Endodermal cell (in vitro differentiated cells): ENCODE measurements around the gene GJC1. TPM values are rescaled to one million over a fixed set of nuclear protein-coding genes. Genes with fewer than 3 reads are reported as not detected.

Experiments used
- DNase-seq: peaks from one replicate; pipeline ENCODE4 v3.0.0-alpha.2; 2017
- H3K27ac ChIP-seq: 2 replicates; pipeline ENCODE4 v1.5.1; 2013; ENCODE audit warnings: mild to moderate bottlenecking, low read depth, low read length, moderate library complexity
- H3K27me3 ChIP-seq: 2 replicates; pipeline ENCODE4 v1.6.1; 2013; ENCODE audit warnings: mild to moderate bottlenecking, low read length, moderate library complexity; ENCODE audit not compliant: insufficient read depth, control insufficient read depth, poor library complexity, severe bottlenecking
- H3K36me3 ChIP-seq: 2 replicates; pipeline ENCODE4 v1.7.0; 2013; ENCODE audit warnings: mild to moderate bottlenecking, low read length, moderate library complexity; ENCODE audit not compliant: control insufficient read depth, insufficient read depth
- H3K4me1 ChIP-seq: one replicate; pipeline ENCODE4 v1.7.0; 2013; ENCODE audit warnings: low read length; ENCODE audit not compliant: control insufficient read depth, insufficient read depth
- H3K4me3 ChIP-seq: 2 replicates; pipeline ENCODE4 v1.5.1; 2013; ENCODE audit warnings: mild to moderate bottlenecking, low read length, moderate library complexity
- H3K9ac ChIP-seq: 2 replicates; pipeline ENCODE4 v1.6.1; 2013; ENCODE audit warnings: mild to moderate bottlenecking, low read length, moderate library complexity; ENCODE audit not compliant: poor library complexity, severe bottlenecking; ENCODE audit errors: extremely low read depth
- H3K9me3 ChIP-seq: 2 replicates; pipeline ENCODE4 v1.6.1; 2013; ENCODE audit warnings: mild to moderate bottlenecking, low read length, moderate library complexity; ENCODE audit not compliant: control insufficient read depth
- H3K27ac Mint-ChIP-seq: 2 replicates; pipeline ENCODE4 v1.8.0; 2020; ENCODE audit warnings: mixed read lengths
- H3K27me3 Mint-ChIP-seq: 2 replicates; pipeline ENCODE4 v1.8.0; 2021; ENCODE audit warnings: mild to moderate bottlenecking, mixed read lengths; ENCODE audit not compliant: insufficient read depth
- H3K36me3 Mint-ChIP-seq: 2 replicates; pipeline ENCODE4 v1.8.0; 2020; ENCODE audit warnings: low read depth, mixed read lengths
- H3K4me1 Mint-ChIP-seq: 2 replicates; pipeline ENCODE4 v1.8.0; 2020; ENCODE audit warnings: mixed read lengths
- H3K4me3 Mint-ChIP-seq: 2 replicates; pipeline ENCODE4 v1.8.0; 2020; ENCODE audit warnings: mild to moderate bottlenecking, moderate library complexity, mixed read lengths
- H3K9me3 Mint-ChIP-seq: 2 replicates; pipeline ENCODE4 v1.8.0; 2020; ENCODE audit warnings: mild to moderate bottlenecking, mixed read lengths
- CTCF ChIP-seq: fragments of 200-600 bp; sonication (generic); conservative IDR thresholded peaks from 2 replicates; pipeline ENCODE4 v1.5.0; 2021; ENCODE audit warnings: antibody characterized with exemption, mild to moderate bottlenecking
- WGBS, 2 experiments: methylation state at CpG; one replicate each; pipeline versions ENCODE4 v1.1.5 to v1.1.7; 2013; ENCODE audit warnings: missing lambda C conversion rate in 2 of 2, mixed read lengths in 1 of 2; ENCODE audit not compliant: insufficient coverage in 1 of 2, insufficient read length in 1 of 2; 5-methylcytosine and 5-hydroxymethylcytosine counted together
- total RNA-seq, 2 donors: library from RNA; stranded (reverse); fragmentation: NEBNext Ultra II Directional in 1 of 2; extraction: Animal tissue kit (Norgen Biotek cat#: 25700) in 1 of 2; gene quantifications; 2 replicates in 1 of 2; 3 replicates in 1 of 2; pipeline ENCODE4 v1.2.1, GENCODE V29; 2021

GJC1 gene
- total RNA-seq, 2 donors from 2014 or later: 81.9 to 108 TPM

DNA sequence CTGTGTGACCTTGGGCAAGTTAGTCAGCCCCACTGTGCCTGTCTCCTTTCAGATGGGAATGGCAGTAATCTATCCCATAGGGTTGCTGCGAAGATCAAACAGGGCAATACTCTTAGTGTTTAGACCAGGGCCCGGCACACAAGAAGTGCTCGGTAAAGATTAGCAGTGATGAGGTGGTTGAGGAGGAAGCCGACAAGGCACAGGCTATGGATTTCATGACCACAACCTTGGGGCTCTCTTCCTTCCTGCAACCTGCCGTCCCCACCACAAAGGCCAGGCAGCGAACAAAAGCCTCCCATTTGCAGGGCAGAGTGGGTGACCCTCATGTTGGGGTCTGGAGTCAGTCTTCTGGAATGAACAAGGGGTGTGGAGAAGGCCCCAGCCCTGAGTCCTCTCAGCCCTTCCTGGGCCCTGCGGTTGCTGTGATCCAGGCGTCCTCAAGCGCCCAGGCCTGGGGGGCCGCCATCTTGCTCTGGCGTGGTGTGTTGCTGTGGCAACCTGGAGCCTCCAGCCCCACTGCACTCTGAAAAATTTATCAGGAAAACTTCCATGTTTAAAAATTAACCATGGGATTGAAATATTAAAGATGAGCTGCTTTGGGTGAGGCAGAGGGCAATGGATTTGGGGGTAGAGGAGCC lies 61.5 kb downstream of the GJC1 start:
- Mint-ChIP-seq H3K4me3 (no peak overlapping the region), H3K9me3 (no peaks in the 10 kb centered on the region), H3K27me3 (peaks cover 19% of the 10 kb centered on the region), H3K36me3 (no peaks in the 10 kb centered on the region), H3K27ac (no peak overlapping the region), H3K4me1 (peaks cover 13% of the 10 kb centered on the region)
- Histone ChIP-seq H3K9ac (no peak overlapping the region), H3K27ac (no peak overlapping the region), H3K27me3 (no peaks in the 10 kb centered on the region), H3K9me3 (no peaks in the 10 kb centered on the region), H3K4me1 (peaks cover 18% of the 10 kb centered on the region), H3K36me3 (no peaks in the 10 kb centered on the region), H3K4me3 (no peak overlapping the region)
- DNase-seq: no peak
- WGBS, 2 experiments: 97 to 100% methylated on average over 4 to 11 of the region's 11 CpGs
- TF ChIP-seq CTCF: no peak

- H3K27me3 Mint-ChIP-seq: peaks cover 24% of the 10 kb centered on the region
- 56 to 77% methylated on average over 2 to 4 of the region's 4 CpGs for WGBS, 2 experiments
- Histone ChIP-seq H3K4me3 (no peak overlapping the region), H3K9ac (no peak overlapping the region), H3K36me3 (no peaks in the 10 kb centered on the region), H3K27ac (no peak overlapping the region), H3K27me3 (no peaks in the 10 kb centered on the region), H3K4me1 (peaks cover 18% of the 10 kb centered on the region), H3K9me3 (no peaks in the 10 kb centered on the region)
- no peak for TF ChIP-seq CTCF
- H3K27ac Mint-ChIP-seq: no peak overlapping the region
- no peaks in the 10 kb centered on the region for H3K36me3 Mint-ChIP-seq
- DNase-seq: peak; percentile 80
- H3K4me3 Mint-ChIP-seq: no peak overlapping the region
- H3K4me1 Mint-ChIP-seq: peaks cover 13% of the 10 kb centered on the region
- H3K9me3 Mint-ChIP-seq: no peaks in the 10 kb centered on the region
These were observed 62.6 kb downstream of the GJC1 start for GRCh38 chr17:44767493-44767892.

- H3K27ac Mint-ChIP-seq: peak overlapping the region; percentile 58
- no peaks in the 10 kb centered on the region for H3K36me3 Mint-ChIP-seq
- peaks cover 13% of the 10 kb centered on the region for H3K4me1 Mint-ChIP-seq
- H3K9me3 Mint-ChIP-seq: no peaks in the 10 kb centered on the region
- H3K27ac ChIP-seq: no peak overlapping the region
- H3K4me1 ChIP-seq: peaks cover 18% of the 10 kb centered on the region
- no peak for TF ChIP-seq CTCF
- peak; percentile 75 for DNase-seq
- WGBS, 2 experiments: 73 to 85% methylated on average over 4 to 8 of the region's 8 CpGs
- no peak overlapping the region for H3K9ac ChIP-seq
- H3K27me3 Mint-ChIP-seq: peaks cover 29% of the 10 kb centered on the region
- H3K4me3 Mint-ChIP-seq: no peak overlapping the region
- H3K9me3 ChIP-seq: no peaks in the 10 kb centered on the region
- no peak overlapping the region for H3K4me3 ChIP-seq
- H3K27me3 ChIP-seq: peaks cover 1% of the 10 kb centered on the region
- no peaks in the 10 kb centered on the region for H3K36me3 ChIP-seq
These were observed 63.6 kb downstream of the GJC1 start for GRCh38 chr17:44766409-44767038.
